C1 segment of cervical spinal cord (tissue), 14 donors: ENCODE measurements around the gene PRKG1.

Experiments used
- DNase-seq, 14 donors: peaks; one replicate each; lab custom pipeline; 2025; lab: John Stamatoyannopoulos, UW

Gene PRKG1

DNA sequence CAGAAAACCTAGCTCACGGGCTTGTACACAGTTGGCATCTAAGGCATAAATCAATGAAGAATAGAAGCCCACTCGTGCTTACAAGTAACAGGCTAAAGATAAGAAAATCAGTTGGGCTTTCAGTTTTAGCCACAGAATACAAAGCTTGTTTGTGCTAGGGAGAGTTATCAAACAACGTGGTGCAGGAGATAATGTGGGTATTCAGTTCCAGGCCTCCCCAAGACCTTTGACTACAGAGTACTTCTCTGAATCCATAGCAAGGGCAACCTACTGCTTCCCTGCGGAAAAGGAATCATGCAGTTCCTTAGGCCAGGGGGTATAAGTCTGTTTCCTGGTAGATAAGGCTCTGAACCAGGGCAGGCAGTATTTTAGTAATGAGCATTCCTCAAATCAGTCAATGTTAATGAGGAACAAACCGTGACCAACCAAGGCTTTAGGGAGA is 844.6 kb downstream of the PRKG1 start:
- peak in 2 of 14 donors; percentile 7 to 15 for DNase-seq

DNA sequence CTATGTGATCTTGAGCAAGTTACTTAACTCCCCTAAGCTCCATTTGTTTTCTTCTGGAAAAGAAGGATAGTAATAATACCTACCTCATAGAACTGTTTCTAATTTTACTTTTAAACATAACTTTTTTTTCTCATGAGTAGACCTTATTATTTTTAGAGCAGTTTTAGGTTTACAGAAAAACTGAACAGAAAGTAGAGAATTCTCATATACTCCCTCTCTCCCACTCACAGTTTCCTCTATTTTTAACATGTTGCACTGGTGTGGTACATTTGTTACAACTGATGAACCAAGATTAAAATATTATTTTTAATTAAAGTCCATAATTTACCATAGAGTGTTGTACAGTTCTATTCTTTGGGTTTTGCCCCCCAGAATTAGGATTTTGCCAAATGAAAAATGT is 846.4 kb downstream of the PRKG1 start:
- DNase-seq, result no peak

DNA sequence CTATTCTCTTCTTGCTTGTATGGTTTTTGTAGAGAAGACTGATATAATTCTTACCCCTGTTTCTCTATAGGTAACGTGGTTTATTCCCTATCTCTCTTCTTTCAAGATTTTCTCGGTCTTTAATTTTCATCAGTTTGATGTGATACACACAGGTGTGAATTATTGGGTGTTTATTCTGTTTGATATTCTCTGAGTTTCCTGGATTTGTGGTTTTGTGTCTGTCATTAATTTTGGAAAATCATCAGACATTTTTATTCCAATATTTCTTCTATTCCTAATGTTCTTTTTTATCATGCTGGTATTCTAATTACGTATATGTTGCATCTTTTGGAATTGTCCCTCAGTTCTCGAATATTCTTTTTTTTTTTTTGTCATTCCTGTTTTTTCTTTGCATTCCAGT is 850.1 kb downstream of the PRKG1 start:
- no peak for DNase-seq

DNA sequence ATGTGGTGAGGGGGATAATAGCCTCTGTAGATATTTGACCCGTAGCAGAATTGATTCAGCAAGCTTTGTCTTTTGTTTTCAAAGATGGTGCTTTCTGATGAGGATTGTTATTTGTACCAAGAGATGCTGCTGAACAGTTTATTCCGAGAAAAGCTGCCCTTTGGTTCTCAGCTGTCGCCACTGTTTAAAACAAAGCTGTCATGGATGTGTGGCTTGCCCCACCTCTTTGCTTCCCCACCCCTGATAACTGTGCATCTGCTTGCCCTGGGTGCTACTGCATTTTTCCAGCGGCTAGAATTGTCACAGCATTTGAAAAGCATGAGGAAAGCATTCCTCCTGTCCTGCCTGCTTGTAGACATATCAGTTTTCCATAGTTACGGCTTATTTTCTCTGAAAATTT is 852.0 kb downstream of the PRKG1 start:
- peak in 4 of 14 donors; percentile 4 to 25 (median 12) for DNase-seq

DNA sequence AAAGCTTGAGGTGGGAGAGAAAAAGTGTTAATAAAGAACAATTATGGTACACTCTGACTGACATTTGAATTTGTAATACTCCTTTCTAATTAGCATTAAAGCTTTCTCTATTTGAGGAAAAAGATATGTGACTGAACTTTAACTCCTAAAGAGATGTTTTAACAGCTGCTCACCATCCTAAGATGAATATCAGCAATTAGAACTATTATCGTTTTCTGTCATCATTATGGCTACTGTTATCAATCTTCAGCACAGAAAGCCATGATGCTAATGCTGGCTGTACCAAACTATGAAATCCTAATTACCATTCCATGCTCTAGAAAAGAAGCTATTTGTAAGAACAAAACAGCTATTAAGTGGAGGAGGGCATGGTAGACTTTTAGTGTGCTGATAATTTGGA is 853.9 kb downstream of the PRKG1 start:
- DNase-seq, result no peak

DNA sequence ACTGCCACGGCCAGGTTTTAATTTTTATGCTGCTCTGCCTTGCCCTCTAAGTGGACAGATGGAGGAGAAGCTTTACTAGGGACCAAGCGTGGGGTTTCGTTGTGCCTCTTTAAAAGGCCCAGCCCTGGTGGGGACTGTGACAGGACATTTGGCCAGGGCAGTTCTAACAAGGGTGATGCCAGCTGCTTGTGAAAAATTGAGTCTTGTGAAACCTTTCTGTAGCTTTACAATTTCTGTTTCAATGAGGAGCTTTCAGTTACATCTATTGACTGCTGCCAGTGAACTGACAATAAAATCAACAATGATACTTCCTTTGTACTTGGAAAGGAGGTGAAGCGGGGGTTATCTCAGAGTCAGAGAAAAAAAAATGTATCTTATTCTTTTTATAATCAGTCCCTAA is 858.2 kb downstream of the PRKG1 start:
- DNase-seq, result no peak

DNA sequence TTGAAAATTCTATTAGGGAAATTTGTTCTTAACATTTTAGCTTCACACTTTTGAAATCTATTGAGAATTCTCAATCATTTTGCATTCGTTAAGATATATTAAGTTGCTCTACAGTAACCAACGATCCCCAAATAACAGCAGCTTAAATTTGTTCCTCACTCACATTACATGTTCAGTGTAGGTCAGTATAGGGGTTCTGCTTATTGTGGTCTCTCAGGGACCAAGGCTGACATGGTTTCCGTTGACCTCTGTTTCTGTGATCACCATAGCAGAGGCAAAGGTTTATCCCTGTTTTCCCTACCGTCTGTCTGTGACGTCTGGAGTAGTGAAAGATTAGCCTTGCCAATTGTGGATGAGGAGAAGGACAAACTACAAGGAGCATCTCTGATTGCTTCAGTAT is 860.1 kb downstream of the PRKG1 start:
- DNase-seq, result no peak

DNA sequence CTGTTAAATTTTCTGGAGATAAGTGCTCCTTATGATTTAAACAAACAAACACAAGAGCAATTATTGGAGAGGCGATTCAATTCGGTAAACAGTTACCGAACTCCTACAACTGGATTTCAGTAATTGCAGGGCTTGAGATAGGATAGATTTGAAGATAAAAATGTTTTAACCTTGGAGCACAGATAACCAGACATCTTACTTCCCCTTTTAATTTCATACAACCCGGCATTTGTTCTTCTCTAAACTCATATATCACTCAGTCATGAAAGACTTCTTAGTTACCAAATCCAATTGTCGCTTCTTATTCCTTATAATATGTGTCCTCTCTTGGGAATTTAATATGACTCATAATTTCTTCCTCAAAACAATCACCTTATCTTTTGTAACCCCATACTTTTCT is 861.1 kb downstream of the PRKG1 start:
- DNase-seq, result no peak

DNA sequence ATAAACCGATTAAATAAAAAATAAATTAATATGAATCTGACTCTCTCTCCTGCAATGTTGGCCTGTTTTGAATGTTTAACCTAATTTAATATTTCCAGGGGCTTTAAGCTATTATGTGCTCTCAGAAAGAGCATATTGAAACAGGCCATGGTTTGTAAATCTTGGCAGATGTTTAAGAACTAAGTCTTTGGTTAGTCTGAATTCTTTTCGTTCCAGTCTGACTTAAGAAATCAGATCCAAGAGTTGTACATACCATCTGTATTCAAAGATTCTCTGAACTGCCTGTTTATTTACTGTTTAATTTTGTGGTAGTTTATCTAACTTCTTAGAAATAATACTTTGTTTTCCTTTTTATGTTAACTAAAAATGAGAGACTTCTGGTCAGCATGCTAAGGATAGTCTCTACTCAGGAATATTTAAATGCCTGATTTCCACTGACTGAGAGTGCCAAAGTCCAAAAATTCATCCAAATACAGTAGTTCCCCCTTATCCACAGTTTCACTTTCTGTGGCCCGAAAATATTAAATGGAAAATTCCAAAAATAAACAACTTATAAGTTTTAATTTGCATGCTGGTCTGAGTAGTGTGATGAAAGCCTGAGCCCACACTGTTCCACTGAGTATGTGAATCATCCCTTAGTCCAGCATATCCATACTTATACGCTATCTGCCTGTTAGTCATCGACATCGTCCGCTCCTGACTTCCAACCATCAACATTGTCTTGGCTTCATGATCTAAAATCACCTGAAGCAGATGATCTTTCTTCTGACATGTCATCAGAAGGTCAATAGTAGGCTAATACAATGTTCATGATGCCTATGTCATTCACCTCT is 863.2 kb downstream of the PRKG1 start:
- DNase-seq, result no peak

DNA sequence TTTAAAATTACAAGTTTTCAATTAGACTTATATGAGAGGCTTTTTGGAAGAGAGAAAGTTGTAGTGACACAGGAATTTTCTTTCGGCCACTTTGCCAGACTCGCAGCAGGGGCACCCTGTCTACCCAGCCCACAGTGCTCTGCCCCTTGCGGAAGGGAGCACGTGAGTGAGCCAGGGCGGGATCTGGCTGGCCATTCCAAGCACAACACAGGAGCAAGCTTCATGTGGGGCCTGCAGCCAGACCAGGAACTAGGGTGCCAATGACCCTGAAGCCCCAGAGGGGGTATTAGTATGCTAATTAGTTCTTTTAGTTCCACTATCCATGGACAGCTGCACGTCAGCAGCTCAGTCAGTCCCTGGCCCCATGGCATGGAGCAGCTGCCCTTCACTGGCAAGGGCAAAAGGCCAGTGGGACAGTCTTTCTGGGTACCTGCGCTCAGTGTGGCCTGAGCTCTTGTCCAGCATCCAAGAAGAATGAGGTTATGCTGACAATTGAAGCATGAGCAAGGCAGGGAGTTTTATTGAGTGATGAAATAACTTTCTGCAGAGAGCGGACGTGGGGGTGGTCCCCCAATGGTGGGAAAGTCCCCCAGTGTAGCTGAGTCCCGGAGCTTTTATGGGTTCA is 876.2 kb downstream of the PRKG1 start:
- no peak for DNase-seq

DNA sequence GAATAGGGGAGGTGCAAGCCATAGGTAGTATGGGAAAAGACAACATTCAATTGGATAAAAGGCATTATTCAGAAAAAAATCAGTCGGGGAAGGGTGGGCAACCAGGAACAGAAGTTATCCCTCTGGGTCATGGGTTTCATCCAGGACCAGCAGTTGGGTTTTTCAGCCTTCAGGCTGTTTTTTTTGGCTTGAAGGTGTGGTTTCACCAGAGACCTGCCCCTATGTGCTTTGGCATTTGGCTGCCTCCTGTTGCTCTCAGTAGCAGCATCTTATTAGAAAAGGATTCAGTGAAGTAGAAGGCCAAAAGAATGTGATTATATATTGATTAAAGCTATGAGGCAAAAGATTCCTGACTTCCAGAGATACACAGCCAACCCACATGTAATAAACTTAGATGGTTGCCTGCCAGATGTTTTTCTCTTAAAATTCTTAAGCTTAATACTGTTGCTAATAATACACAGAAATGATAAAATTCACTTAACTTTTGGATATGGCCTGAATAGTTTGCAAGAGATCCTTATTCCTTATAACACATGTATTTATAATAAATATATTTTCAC is 876.8 kb downstream of the PRKG1 start:
- no peak for DNase-seq

DNA sequence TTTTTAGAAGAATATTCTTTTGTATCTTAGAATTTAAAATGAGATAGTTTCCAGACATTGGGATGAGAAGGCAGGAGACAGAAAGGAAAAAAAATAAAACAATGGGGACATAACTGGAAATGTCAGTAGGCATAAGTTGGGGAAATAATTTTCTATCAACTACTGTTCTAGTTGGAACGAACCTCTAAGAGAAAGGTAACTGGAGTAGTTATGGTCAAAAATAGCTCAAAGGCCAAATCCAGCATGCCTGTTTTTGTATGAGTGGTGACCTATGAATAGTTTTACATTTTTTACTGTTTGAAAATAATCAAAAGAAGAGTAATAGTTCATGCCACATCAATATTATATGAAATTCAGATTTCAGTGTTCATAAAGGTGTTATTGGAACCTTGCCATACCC is 877.3 kb downstream of the PRKG1 start:
- DNase-seq, result no peak

DNA sequence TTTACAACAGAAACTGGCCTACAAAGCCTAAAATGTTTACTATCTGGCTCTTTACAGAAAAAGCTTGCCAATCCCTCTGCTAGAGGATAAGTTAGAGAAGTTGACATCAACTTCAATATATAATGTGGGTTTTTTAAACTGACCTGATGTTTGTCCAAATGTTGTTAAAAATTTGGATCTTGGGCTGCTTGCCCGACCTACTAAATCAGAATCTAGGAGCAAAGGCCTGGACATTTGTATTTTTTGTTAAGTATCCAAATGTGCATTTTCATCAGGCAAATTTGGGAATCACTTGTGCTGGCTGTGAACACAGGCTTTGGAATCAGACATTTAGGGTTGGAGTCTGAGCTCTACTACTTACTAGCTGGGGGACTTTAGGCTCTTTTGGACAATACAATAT is 877.8 kb downstream of the PRKG1 start:
- DNase-seq, result no peak

DNA sequence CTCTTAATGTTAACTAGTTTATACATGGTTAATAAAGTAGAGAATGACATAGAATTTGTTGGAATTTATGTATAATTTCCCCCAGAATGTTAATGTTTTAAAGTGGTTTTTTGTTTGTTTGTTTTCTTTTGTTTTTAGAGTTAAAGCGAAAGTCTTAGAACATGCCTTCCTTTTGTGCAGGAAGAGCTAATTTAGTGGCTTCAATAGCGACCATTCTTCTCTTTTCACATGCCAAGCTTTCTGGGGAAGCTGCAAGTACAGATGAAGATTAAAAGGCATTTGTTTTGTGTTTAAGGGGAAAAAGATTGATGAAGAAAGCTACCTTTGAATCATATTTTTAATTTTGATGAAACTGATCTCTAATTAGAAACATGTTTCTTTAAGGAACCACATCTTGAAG is 881.4 kb downstream of the PRKG1 start:
- DNase-seq, result no peak

DNA sequence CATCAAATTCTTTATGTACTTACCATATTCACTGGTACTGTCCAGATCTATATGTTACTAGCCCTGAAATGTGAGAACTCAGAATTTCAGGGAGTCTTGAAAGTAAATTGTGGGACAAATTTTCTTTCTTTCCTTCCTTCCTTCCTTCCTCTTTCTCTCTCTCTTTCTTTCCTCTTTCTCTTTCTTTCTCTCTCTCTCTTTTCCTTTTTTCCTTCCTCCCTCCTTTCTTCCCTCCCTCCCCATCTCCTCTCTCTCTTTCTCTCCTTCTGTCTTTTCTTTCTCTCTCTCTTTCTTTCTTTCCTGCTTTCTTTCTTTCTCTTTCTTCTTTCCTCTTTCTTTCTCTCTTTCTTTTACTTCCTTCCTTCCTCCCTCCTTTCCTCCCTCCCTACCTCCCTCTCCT is 882.5 kb downstream of the PRKG1 start:
- no peak for DNase-seq

DNA sequence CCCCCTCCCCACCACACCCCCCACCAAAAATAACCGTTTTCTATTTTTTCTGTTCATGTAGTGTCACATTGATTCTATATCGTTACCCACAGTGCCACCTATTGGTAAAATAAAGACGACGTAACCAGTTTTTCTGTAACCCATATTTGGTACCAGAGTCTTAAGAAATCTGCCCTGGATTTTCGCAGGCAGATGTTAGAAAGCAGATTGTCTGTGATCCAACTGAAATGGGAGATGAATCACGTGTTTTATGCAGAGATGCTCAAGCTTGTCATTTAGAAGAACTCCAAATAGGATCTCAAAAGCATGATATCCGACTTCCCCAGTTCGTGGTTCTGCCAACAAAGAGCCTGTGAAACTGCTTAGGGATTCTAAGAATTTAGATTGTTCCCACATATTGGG is 886.2 kb downstream of the PRKG1 start:
- DNase-seq, result peak in 1 of 14 donors; percentile 2

DNA sequence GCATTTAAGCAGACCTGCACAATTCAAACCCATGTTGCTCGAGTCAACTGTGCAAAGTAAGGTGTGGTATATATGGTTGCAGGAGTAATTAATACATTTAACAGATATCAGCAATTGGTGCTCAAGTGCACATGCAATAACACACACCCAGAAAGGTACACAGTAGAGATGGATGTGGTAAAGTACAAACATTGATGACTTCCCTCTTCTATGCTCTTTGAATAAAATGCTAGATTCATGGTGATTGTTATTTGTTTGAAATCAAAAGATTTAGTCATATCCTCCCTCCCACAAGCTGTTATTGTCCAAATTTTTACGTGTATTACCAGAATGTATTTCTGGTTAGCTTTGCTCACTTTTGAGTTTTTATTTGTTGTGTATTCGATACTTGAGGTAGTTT is 887.1 kb downstream of the PRKG1 start:
- no peak for DNase-seq

DNA sequence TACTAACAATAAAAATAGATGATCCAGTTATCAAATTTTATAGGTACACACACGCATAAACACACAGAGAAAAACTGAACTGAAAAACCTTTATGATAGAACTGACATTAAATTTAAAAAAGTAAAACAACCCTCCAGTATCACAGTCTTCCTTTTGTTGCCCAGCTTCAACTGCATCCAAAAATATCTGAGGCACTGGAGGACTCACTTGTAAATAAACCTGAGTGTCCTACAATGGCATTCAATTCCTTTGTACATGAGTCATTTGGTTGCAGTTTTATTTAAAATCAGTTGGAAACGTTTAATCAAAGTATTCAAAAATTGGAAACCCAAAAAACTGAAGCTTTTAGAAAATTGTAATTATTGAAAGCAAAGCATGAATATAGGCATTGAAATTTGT is 890.3 kb downstream of the PRKG1 start:
- DNase-seq, result no peak

DNA sequence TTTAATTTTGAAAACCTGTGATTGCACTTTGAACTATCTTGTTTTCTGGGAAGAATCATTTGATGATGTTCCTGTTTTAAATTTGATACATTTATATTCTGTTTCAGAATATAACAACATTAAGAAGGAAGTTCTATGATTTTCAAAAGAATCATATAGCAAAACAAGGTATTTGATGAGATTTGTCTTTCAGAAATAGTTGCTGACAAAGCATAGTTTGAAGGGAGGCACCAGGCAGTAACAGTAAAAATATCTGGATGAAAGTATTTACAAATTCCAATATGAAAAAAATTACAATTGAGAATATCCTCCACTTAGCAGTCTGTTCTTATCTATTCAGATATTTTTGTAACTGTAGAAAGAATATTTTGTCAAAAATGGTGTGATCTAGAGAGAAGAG is 891.2 kb downstream of the PRKG1 start:
- DNase-seq, result no peak

DNA sequence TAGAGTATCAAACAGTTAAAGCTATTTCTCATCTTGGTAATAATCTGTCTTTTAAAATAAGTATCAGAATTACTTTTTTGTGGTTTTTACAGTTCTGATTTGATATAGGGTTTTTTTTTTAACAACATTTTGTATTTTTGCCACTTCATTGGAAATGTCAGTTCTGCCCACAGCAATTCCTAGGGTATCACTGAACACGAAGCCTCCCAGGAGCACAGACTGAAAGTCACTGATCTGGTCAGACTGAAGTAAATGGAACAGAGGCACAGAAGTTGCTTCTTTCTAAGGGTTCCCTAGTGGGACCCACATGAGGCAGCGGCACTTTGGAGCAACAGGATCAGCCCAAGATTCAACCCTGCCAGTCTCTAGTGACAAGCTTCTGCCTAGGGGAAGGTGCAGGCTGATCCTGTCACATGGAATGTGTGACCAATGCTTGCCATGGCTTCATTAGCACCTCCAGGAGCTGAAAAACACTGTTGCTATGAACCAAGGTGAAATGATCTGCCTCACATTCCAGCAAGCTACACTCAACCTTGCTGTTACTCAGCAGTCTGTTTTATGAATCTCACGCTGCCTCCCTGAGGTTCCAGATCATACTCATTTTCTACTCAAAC is 898.6 kb downstream of the PRKG1 start:
- DNase-seq, result no peak

DNA sequence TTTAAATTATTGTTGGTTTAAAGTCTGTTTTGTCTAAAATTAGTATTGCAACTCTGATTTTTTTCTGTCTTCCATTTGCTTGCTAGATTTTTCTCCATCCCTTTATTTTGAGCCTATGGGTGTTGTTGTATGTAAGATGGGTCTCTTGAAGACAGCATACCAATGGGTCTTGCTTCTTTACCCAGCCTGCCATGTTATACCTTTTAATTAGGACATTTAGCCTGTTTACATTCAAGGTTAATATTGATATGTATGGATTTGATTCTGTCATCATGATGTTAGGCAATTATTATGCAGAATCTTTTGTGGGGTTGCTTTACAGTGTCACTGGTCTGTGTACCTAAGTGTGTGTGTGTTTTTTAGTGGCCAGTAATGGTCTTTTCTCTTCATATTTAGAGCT is 906.5 kb downstream of the PRKG1 start:
- no peak for DNase-seq

DNA sequence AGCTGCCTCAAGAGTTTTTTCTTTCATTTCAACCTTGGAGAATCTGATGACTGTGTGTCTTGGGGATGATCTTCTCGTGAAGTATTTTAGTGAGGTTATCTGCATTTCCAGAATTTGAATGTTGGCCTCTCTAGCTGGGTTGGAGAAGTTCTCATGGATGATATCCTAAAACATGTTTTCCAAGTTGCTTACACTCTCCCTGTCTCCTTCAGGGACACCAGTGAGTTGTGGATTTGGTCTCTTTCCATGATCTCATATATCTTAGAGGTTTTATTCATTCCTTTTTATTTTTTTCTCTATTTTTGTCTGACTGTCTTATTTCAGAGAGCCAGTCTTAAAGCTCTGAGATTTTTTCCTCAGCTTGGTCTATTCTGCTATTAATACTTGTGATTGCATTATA is 907.4 kb downstream of the PRKG1 start:
- DNase-seq, result no peak

DNA sequence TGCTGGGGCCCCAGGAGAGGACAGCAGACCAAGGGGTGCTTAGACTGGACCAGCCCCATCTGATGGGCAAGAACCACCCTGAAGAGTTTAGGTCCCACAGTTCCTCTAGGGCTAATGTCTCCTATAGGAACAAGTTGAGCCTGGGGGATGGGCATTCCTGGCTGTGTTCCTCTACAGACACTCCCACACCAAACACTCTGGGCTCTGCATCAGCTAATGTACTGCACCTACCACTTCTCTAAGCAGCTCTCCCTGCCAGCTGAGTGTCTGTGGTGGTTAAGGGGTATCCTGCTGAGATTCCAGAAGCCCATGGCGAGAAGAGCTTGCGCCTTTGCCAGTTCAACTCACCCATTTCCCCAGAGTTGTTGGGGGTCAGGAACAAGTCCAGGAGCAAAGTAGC is 909.2 kb downstream of the PRKG1 start:
- DNase-seq, result no peak
